ENCODE results near the gene PCDH9.
"Not testable (repeated sequence)": the region's sequence is repeated elsewhere in the genome, so short reads cannot be mapped to it uniquely, and the experiment has no call there.

Gene PCDH9

DNA sequence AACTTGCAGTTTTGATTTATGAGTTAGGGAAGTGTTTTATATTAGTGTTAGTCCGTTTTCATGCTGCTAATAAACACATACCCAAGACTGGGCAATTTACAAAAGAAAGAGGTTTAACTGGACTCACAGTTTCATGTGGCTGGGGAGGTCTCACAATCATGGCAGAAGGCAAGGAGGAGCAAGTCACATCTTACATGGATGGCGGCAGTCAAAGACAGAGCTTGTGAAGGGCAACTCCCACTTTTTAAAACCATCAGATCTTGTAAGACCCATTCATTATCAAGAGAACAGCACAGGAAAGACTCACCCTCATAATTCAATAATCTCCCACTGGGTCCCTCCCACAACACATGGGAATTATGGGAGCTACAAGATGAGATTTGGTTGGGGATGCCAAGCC is 349.0 kb downstream of the PCDH9 start:
- not testable (repeated sequence) for DNase-seq

DNA sequence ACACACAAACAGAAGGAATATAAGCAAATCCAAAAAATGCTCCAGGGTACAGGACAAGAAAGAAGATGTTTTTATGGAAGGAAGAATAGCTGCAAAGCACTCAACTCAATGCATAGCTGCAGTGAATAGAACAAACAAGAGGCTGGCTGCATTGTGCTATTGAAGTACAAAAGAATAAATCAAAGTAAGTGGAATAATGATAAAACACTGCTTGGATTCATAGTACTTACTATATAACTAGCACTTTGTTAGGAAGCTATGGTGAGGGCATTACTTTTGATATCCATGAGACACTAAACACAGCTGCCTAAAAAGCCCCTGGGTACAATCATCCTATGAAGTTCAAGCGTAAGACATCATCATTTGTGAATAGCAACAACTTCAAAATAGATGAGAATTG is 350.1 kb downstream of the PCDH9 start:
- DNase-seq = no peak

DNA sequence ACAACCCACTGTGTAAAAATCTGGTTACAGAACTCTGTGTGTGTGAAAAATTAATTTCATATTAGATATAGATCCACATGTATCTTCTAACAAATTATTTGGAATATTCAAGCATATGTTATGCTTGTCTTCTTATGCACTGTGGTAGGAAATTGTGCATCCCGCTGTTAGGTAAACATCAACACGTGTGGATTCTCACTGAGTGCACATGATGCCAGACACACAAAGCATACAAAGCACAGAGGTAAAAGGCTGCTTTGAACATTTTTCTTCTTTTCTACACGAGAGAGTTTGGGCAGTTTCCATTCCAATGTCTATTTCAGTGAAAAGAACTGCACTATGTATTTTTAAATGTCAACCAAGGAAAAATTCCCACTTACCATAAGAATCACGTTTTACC is 354.9 kb downstream of the PCDH9 start:
- DNase-seq = no peak

DNA sequence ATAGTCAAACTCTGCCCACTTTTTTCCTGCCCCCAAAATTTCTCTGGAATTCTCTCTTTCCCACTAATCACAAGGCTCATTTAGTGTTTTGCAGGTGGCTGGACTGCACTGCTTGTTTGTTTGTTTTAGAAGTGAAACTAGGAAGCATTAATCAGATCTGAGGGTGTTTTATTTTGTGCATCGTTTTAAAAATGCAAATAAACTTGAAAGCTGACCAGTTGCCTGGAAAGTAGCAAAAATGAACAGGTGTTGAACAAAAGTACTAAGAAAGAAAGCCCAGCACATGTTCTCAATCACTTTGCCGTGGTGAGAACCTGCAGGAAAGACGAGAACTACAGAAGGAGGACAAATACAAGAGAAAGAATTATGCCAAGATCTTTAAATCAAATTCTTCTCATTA is 365.5 kb downstream of the PCDH9 start:
- DNase-seq = no peak

DNA sequence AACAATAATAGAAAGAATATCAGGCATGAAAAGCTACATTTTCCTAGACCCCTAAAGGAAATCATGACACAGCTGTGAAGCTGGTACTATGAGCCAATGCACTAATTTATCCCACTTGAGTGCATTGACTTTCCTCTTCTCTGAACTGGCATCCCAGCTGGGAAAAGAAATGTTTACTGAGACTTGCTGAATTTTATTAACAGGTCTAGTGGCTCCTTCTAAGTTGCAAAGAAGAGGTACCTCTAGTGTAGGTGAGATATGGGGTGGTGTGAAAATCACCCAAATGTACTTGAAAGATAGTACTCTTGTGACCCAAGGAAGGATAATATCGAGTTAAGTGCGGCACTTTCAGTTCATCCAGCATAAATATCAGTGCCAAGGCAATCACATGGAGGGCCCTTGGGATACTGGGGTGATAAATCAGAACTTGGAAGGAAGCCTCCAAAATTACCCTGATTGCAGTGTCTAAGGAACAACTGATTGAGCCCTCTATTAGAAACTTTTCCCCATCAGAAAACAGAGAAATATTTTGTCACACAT is 369.2 kb downstream of the PCDH9 start:
- DNase-seq = no peak

DNA sequence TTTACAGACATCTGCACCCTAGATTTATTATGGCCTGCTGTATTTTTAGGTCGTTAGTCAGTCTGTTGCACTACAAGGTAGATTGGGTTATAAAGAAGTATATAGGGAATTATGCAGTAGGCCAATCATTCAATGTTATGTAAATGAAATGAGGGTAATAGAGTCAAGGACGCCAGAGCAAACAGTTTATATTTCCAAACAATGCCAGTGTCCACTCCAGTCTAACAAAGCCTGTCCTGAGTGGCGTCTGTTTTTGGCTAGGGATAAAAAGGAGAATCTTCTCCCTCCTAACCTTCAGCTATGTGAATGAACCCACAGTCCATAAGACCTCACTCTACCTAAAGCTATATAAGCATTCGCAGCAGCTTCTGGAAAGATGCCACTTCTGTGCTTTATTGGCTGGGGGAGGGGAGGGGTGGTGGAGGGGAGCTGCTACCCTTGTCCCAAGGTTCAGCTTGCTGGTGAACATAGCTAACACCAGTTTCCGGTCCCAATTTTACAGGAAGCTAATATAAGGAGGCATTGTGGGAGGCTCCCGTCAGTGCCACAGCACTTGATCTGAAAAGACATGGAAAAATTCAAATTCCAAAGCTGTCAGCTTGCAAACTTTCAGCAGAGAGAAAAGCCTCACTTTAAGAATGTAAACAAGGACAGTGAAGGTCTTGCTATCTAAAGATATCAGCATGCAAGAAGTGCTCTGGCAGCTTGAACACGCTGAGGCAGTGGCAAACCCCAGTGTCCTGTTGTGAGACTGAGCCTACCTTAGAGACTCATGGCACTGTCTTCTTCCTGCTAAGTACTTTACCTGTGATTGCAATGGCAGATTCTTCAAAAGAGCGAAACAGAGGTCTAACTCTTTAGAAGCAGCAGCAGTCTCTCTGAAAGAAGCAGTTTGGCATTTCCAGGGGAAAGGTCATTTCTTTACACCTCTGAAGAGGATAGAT is 369.9 kb downstream of the PCDH9 start:
- DNase-seq = no peak

DNA sequence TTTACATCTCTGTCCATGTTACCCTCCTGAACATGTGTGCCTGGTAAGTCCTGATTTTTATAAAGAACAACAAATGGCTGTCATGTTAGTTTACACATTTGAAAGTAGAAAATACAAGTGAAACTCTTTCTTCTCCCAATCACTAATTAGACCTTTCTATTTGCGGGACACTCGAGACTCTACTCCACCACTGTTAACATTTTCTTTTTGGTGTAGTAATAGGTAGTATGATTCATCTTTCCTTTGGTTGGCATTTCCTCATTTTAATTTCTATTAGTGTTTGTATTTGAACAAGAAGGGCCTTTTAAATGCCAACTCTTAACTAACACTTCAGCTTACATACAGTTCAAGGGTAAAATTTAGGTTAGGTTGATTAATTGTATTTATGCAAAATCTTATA is 371.1 kb downstream of the PCDH9 start:
- no peak for DNase-seq

DNA sequence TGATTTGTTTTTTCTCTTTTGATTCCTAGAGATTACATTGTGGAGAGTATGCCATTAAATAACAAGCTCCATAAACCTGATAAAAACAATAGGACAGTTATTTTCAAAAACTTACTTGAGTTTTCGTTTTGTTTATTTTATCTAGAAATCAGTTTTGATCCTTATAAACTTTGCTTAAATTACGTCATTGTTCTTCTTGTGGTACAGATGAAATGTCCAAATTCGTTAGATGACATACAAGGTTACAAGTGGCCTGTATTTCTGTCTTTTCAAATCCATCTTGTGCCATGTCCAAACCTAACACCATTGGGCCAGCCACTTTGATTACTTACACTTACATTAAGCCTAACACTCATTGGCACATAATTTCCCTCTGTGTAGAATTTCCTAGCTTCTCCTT is 372.0 kb downstream of the PCDH9 start:
- DNase-seq = no peak

DNA sequence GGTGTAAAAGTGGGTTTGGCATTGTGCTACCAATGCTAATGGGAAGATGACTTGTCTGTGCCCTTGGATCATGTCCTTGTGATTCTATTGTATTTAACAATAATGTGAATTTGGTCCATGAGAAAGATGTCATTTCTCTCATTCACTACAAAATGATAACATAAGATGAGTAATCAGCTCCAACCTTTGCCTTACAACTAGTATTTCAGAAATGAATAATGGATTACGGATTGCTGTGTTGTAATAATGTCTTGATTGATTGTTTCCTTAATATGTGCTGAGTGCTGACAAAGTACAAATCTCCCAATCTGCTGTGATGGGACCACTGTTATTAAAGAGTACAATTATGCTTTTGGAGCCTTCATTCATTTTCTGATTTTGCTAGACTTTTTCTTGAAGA is 375.0 kb downstream of the PCDH9 start:
- no peak for DNase-seq

DNA sequence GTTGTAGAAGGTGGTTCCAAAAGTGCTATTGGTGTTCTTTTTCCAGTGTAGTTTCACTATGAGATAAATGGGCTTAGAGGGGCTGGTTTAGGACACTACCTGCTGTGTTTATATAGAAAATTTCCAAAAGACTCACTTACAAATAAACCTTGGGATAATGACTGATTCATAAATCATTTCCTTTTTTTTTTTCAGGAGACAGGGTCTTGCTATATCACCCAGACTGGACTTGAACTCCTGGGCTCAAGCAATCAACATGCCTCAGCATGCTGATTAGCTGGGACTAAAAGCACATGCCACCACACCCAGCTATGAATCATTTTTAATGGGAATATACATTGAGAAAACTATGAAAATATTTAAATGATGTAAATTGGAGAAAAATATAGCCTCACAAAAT is 376.6 kb downstream of the PCDH9 start:
- DNase-seq = no peak

DNA sequence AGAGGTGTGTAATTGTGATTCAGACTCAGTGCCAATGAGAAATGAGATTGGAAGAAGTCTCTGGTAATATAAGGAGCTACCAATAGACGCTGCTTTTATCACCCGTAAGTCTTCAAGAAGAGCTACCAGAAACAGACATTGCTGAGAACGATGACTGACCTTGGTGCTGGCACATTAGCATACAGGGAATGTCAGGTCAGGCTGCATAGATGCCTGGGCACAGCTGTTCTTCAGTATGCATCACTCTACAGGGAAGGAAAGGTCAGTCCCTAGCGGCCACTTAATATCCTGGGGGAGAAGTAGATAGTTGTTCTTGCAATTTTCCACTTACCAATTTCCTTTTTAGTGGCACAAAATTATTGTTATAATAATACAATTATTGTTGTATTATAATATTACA is 380.4 kb downstream of the PCDH9 start:
- no peak for DNase-seq

DNA sequence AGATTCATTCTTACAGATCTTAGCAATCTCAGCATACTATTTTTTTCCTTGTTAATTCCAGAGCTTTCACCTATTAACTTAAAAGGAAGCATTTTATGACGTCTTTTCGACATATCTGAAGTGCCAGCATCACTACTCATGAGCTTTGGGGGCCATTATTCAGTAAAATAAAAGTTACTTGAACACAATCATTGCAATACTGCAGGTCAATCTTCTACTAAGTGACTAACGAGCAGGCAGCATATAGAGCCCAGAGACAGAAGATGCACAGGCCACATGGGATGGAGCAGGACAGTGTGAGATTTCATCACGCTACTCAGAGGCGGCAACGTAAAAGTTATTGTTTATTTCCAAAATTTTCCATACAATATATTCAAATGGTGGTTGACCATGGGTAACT is 382.6 kb downstream of the PCDH9 start:
- no peak for DNase-seq

DNA sequence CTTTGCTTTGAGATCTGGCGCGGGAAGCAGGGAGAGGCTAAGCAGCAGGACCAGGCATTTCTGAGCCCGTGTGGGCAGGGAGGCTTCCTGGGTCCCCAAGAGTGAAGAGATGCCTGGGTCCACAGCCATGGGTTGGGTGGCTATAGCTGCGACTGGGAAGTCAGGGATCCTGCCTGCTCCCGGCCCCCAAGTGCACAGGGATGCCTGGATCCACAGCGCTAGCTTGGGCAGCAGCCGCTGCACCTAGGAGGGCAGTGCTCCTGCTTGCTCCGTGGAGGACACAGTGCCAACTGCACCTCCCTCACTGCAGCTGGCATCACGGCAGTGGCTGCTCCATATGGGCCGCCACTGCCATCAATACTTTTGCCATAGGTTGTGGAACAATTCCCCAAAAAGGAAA is 384.7 kb downstream of the PCDH9 start:
- no peak for DNase-seq

DNA sequence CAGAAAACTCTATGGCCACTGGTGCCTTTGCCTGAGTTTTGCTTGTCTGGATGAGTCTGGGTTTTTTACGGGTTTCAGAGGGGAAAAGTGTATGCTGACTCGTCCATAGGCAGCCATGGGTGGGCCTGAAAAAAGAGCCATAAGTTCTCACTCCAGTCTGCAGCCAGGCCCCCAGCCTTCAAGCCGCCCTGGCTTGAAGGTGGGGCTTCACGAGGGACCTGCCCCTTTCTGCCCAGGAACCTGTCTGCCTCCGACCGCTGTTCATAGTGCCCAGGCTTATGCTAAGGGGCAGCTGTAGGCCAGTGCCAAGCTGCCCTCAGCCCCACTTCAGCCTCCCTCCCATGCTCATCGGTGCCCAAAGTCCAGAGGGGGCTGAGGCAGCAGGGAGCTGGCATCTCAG is 385.2 kb downstream of the PCDH9 start:
- no peak for DNase-seq

DNA sequence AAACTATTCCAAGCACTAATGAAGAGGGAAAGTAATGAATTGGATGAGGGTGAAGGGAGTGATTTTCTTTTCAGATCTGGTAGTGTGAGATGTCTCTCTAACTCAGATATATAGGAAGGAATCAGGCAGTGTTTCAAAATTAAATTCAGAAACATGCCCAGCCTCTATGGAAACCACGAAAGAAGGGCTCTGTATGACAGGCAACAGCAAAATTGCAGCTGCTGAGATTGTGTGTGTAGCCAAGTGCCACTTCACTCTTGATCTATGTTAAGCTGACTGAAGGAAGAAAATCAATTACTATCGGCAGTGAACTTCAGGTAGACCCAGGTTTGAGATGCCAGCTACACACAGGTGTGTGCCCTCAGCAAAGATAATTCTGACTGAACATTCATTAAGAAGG is 387.4 kb downstream of the PCDH9 start:
- no peak for DNase-seq

DNA sequence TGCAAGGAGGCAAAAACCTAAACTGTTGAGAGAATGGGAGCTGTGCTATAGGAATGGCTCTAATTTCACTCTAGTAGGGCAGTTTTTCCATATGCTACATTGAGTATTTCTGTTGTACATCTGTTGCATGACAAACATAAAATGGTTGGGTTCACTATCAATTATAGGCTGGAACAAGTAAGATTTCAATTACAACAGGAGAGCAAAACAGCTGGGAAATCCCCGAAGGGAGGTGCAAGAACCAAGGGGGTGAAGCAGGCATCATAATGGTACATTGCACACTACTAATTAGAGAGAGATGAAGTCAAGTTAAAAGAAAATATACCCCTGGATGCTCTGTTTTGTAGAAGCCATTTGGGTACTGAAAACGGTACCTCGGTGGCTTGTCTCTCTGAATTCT is 389.5 kb downstream of the PCDH9 start:
- no peak for DNase-seq

DNA sequence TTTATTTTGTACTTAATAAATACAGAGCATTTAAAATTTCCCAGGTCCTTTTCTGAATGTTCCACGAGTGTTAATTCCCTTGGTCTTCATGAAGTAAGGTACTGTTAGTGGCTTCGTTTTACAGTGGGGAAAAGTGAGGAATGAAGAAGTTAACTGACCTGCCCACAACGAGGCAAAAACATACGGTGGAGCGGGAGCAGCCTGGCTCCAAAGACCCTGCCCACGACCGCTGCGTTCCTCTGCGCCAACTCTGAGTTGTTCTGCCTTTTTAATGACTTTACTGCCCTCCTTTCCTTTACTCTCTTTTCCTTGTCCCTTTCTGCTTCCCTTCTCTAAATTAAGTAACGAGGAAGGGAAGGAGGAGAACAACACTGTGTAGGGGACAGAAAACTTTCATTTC is 392.9 kb downstream of the PCDH9 start:
- DNase-seq = no peak

DNA sequence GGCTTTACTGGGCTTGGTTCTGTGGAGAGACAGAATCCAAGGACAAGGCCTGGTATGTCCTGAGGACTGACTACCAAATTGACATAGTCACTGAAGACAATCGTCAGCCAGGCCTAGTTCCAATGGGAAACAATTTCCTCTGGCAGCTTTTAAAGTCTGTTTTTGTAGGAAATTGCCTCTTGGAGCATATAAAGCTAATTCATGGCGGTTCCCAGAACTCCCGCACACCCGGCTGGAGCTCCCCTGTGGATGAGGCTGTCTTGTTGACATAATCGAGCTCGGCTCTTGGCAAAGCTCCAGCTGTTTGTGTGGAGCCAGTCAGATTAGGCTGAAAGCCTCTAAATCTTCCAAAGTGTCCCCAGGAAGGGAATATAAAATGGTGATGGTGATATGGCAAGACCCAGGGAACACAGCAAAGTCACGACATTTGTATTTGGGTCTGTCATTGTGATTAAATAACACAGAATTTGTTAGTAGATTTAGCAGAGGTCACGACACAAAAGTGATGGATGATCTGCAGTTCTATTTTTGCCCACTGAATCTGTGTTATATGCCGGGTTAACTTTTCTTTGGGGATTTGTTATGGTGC is 395.0 kb downstream of the PCDH9 start:
- no peak for DNase-seq

DNA sequence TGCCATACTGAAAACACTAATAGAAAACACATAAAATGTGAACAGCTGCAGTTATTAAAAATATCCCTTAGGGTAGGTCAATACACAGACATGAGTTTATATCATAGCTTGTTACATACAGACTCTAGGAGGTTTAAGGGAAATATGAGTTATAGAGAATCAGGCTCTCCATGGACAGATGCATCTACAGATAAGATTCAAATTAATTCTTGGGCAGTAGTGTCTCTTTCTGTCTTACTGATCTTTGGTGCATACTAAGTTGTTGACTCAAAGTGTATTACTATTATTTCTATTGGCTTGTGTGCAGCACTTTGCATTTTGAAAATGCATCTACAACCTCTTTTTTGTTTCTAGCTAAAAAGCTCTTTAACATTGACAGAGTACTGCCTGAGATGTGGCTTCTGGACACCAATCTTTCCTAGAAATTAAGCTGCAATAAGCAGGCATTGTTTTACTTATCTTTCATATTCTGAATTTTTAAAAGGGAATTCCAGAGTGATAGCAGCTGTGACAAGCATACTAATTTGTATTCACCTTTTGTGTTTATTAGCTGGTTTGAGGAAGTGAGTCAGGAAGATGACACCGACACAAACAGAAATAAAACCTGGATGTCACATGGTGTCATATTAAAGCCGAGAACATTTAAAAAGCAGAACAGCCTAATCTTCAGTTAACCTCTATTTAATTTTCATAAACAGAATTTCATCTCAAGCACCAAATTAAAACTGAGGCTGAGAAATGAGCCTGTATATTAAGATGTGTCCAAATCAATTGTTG is 399.0 kb downstream of the PCDH9 start:
- no peak for DNase-seq

DNA sequence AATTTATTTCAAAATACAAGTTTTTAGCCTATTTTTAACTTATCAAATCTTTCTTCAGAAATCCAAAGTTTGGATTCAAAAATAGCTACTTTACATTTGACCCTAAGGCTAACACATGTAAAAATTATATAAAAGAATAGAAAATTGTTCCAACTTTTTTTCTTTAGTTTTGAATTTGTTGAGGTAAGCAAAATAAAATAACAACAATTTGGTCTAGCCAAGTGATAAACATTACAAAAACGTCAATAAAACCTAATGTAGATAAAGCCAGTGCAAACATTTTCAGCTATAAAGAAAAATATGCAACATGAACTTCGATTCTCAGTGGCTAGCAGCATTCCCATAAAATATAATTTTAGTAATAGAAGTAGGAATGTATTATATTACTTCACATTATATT is 400.3 kb downstream of the PCDH9 start:
- DNase-seq = no peak

DNA sequence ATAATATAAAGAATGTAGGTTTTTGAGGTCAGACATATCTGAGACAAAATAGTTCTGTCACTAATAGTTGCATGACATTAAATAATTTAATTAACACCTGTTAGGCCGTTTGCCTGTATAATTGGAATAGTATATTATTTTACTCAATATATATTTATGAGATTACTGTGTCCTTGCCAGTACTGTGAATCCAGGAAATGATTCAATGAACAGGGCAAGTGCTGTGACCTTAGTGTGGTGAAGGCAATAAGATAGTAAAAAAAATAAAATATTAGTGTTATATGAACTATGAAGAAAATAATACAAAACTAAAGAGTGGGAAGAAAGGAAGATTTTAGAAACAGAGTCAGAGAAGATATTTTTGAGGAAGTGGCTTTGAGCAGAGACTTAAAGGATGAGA is 403.7 kb downstream of the PCDH9 start:
- no peak for DNase-seq

DNA sequence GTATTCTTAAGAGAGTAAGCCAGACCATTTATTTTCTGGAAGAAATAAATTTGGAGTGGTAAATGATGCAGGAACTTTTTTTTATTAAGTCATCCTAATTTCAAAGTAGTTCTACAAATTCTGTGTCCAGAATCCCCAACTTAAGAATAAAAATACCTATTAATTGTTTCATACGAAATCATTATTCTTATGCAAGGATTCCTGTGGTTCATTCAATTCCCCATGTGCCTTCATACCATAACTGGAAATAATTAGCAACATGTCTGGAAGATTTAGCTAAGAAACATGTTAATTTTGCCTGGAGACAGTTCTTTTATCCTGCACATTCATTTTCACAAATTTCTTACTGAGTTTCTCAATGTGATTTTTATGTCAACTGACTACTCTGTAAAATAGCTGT is 408.6 kb downstream of the PCDH9 start:
- DNase-seq = no peak

DNA sequence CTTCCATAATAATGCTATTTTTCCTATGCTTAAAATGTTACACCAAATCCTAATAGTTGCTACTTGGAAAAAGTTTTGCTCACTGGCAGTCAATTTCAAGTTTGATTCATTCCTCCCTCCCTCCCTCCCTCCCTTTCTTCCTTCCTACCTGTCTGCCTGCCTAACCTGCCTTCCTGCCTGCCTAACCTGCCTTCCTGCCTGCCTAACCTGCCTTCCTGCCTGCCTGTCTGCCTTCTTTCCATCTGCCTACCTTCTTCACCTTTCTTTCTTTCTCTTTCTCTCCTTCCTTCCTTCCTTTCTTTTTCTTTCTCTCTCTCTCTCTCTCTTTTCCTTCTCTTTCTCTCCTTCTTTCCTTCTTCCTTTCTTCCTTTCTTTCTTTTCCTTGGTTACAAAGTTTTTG is 418.7 kb downstream of the PCDH9 start:
- no peak for DNase-seq

DNA sequence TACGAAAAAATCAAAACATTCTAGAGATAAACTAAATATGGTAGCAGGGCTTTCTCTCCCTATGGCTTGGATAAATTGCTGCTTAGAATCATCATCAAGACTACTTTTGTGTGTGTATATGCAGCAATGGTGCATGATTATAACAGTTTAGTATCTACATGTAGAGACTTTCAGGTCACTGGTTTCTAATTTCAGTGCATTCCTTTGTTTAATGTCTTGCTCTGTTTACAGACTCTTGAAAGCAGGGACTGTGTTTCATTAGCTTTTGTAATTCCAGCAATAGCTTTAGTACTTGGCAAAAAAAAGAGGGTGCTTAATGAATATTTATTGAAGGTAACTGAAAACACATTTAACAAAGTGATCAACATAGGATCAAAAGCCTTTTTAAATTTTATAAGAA is 420.7 kb downstream of the PCDH9 start:
- DNase-seq = no peak
